CD4-positive, alpha-beta T cell treated with Interleukin-17A for 4 hours (primary cell): ENCODE results near the gene ZNF221.
"Not testable (repeated sequence)": the region's sequence is repeated elsewhere in the genome, so short reads cannot be mapped to it uniquely, and the experiment has no call there.

Experiments used
- DNase-seq: peaks from one replicate; pipeline ENCODE4 v3.0.0-alpha.2; 2020; ENCODE audit warnings: mixed read lengths

The ZNF221 gene

DNA sequence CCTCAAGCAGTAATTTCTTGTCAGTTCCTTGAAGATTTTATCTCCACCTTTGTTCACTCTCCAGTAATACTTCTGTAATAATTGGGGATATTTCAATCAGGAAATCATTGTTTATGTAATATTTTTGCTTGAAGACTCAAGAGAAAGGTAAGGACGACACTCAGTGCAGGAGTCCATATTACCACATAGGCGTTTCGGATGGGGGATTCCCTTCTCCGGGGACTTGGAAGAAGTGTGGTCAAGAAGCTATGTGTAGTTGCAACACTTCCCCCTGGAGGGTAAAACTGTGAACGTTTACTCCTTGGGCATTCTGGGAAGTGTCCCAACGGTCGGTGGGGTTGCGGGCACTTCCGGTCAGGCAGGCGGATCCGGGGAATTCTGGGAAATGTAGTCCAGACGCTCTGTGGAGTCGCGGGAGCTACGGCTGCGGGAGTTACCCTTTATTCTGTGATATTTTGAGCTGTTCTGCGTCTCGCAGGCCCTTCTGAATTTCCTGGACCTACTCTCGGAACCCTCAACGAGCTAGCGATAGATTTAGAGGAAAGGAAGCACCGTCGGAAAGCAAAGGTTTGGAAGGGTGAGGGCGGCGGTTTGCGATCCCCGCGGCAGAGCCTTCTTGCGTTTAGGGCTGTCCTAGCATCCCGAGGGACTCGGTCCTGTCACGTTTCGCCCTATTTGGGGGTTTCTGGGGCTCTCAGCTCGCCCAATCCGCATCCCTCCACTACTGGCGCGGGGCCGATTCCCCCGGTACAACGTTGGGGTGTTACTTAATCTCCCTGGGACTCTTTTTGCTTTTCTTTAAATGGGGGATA is at the start of gene ZNF221:
TSS of gene ZNF221 (plus strand) at position 395 of the 812 bp plus-strand sequence. CDS start 11,499 bp downstream, outside the sequence.
- DNase-seq, result peak; percentile 74

- DNase-seq, result peak; percentile 77
Measured at GRCh38 chr19:43901395-43902390, 49.3 kb upstream of the ZNF221 start.

DNA sequence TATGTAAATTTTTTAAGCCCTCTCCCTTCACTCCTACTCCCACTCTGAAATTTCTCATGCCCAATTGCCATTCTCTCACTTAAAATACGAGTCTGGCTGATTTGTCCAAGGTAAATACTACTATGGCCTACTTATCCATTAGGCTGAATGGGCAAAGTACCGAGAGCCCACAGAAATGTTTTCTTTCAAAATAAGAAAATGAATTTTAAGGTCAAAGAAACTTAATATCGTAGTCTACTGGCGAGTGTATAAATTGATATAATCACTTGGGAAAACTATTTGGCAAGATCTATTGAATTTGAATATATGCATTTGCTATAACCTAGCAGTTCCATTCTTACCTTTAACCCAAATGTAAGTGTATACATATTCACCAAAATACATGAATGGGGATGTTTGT is 48.6 kb upstream of the ZNF221 start:
- no peak for DNase-seq

DNA sequence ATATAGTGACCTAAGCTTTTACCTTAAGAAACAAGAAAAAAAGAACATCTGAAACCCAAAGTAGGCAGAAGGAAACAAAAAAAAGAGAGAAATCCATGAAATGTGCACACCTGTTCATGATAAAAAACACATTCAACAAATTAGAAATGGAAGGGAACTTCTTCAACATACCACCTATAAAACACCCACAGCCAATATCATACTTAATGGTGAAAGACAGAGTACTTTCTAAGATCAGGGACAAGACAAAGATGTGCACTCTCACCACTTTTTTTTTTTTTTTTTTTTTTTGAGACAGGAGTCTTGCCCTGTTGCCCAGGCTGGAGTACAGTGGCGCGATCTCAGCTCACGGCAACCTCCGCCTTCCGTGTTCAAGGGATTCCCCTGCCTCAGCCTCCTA is 45.1 kb upstream of the ZNF221 start:
- DNase-seq, result no peak

DNA sequence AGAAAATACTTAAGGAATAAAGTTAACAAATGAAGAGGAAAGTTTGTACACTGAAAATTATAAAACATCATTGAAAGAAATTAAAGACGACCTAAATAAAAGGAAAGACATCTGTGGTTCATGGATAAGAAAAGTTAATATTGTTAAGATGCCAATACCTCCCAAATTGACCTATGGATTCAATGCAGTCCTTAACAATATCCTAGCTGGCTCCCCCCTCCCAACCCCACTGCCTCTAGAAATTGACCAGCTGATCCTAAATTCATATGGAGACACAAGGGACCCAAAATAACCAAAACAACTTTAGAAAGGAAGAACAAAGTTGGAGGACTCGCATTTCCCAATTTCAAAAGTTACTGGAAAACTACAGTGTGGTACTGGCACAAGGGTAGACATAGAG is 44.3 kb upstream of the ZNF221 start:
- DNase-seq, result no peak

- DNase-seq, result no peak
Measured at GRCh38 chr19:43908659-43909058, 42.4 kb upstream of the ZNF221 start.

DNA sequence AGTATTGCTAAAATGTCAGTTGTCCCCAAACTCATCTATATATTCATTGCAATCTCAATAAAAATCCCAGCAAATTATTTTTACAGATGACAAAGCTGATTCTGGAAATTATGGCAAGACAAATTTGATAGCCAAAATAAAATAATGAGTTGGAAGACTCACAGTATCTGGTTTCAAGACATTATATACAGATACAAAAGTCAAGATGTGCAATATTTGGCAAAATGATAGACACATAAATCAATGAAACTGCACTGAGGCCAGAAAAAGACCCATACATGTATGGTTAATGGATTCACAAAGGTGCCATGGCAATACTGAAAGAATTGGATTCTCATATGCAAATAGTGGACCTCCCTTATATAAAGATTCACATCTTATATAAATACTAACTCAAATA is 40.1 kb upstream of the ZNF221 start:
- no peak for DNase-seq

- no peak for DNase-seq
Measured at GRCh38 chr19:43913383-43913782, 37.6 kb upstream of the ZNF221 start.

DNA sequence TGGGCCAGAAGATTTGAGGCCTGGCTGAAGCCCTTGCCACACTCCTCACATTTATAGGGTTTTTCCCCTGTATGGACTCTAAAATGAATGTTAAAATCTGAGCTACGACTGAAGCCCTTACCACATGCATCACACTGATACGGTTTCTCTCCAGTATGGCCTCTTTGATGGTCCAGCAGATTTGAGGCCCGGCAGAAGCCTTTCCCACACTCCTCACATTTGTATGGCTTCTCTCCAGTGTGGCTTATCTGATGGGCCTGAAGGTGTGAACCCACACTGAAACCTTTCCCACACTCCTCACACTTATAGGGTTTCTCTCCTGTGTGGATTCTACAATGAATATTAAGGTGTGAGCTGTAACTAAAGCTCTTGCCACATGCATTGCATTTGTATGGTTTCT is 37.0 kb upstream of the ZNF221 start:
- no peak for DNase-seq

DNA sequence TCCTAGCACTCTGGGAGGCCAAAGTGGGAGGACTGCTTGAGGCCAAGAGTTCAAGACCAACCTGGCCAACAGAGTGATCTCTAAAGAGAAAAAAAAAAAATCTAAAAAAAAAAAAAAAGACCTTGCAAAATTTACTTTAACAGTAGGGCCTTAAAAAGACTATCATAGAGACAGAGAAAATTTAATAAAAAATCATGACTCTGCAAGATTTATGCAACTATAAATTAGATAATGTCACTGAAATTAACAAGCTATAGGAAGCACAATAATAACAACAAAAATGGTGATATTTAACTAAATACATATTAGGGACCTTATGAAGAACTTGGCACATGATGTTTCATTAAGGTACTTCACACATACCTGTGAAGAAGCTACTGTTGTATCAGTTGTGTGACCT is 27.2 kb upstream of the ZNF221 start:
- no peak for DNase-seq

DNA sequence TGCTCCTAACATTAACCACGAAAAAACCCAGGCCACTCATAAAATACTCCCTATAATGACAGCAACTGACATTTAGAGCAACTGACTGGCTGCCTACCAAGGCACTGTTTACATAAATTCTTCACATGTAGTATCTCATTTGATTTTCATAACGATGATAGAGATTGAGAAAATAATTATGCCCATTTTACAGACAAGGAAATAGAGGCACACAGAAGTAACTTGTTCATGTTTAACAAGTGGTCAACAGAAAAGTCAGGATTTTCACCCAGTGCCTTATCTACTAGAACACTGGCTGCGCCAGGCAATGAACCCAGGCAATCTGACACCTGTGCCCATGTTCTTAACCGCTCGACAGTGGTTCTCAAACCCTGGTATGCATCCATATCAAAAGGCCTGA is 22.2 kb upstream of the ZNF221 start:
- no peak for DNase-seq

- no peak for DNase-seq
Measured at GRCh38 chr19:43934055-43934984, 16.7 kb upstream of the ZNF221 start.

DNA sequence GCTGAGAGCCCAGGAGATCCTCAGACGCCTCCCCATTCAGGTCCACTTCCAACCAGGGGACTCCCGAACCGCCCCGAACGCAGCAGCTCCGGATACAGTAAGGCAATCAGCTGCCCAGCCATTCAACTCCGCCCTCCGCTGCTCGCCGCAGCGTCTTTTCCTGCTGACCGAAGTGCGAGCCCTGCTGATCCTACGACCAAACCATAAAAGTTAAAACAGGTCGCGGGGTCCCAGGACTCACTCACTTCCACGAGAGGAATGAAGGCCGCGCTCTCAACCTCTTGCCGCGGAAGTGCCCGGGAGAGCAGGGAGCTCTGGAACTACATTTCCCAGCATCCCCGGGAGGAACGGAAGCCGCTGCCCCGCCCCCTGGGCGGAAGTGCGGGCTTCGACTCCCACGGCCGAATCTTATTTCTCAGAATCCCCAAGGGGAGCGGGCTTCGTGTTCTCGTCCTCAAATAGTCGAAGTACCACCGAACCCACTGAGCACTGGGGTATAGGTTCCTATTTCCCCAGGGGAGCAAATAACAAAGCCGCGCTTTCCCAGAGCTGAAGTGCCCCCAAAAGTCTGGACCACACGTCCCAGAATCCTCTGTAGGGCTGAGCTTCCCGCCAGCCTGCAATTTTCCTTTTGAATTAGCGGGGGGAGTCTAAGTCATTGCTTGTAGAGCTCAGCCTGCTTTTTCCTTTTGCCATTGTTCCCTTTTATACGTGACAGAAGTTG is 15.9 kb upstream of the ZNF221 start, which contains the start of gene ZNF45:
TSS of gene ZNF45 (minus strand) at position 298 of the 724 bp plus-strand sequence. CDS start 13,097 bp downstream, outside the sequence.
- DNase-seq, result peak; percentile 89

- no peak for DNase-seq
Measured at GRCh38 chr19:43936188-43936587, 14.8 kb upstream of the ZNF221 start.

DNA sequence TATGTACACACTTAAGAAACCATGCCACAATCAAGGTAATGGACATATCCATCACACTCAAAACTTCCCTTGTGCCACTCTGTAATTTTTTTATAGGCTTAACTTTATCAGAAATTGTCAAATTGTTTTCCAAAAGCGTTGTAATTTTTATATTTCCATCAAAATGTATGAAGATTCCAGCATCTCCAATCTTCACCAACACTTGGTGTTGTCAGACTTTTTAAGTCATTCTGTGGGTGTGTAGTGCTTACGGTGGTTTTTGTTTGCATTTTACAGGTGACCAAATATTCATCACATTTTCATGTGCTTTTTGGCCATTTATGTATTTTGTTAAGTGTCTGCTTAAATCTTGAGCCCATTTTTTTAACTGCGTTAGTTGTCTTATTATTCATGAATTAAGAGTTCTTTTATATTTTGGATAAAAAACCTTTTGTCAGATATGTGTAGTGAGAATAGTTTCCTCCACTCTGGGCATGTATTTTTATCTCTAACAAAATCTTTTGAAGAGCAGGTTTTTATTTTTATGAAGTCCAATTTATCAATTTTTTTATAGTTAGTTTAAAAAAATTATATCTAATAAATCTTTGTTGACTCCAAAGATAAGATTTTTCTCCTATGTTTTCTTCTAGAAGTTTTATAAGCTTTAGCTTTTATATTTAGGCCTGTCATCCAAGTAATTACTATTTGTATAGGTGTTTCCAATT is 11.3 kb upstream of the ZNF221 start:
- no peak for DNase-seq

DNA sequence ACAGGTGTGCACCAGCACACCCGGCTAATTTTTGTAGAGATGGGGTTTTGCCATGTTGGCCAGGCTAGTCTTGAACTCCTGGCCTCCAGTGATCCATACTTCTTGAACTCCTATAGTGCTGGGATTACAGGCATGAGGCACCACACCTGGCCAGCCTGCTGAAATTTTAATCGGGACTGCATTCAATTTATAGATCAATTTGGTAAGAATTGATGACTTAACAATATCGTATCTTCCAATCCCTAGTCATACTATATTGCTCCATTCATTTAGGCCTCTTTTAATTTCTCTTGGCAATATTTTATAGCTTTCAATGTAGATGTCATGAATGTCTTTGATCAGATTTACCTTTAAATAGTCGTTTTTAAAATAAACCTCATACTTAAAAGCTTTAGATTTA is 10.3 kb upstream of the ZNF221 start:
- no peak for DNase-seq

DNA sequence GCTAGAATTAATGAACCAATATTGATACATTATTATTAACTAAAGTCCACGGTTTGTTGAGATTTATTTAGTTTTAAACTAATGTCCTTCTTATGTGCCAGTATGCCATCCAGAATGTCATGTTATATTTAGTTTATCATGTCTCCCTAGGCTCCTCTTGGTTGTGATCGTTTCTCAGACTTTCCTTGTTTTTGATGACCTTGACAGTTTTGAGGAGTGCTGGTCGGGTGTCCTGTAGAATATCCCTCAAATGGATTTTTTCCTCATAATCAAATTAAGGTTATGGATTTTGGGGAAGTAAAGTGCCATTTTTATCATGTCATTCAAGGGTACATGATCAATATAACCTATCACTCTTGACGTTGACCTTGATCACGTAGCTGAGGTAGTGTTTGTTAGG is 9.8 kb upstream of the ZNF221 start:
- DNase-seq, result no peak

GRCh38 chr19:43947412-43947811 is 3.6 kb upstream of the ZNF221 start:
- not testable (repeated sequence) for DNase-seq

DNA sequence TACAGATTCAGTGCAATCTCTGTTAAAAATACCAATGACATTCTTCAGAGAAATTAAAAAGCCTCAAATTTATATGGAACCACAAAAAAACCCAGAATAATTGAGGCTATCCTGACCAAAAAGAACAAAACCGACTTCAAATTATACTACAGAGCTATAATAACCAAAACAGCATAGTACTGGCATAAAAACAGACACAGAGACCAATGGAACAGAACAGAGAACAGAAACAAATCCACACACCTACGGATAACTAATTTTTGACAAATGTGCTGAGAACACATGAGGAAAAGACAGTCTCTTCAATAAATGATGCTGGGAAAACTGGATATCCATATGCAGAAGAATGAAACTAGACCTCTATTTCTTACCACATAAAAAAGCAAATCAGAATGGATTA is 1.2 kb upstream of the ZNF221 start:
- DNase-seq, result not testable (repeated sequence)

DNA sequence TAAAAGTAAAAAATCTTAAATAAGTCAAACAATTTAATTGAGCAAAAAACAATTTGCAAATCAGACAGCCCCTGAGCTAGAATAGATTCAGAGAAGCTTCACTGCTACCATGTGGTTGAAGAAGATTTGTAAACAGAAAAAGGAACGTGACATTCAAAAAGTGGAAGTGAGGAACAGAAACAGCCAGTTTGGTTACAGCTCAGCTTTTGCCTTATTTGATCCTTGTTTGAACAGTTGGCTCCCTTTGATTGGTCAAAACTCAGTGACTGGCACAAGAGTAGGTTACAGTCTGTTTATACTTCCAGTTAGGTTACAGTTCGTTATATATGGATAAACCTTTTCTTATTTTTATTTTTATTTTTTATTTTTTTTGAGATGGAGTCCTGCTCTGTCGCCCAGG is 5.8 kb downstream of the ZNF221 start:
- no peak for DNase-seq

GRCh38 chr19:43957891-43958290 is 6.9 kb downstream of the ZNF221 start:
- no peak for DNase-seq
